GM19452 (cell line): ENCODE data around the gene RAB11FIP4.

Experiments
- ATAC-seq: cut with Tn5 transposase; IDR thresholded peaks from one replicate; pipeline ENCODE4 v1.9.1; 2021; ENCODE audit not compliant: unreplicated experiment

Gene RAB11FIP4

DNA sequence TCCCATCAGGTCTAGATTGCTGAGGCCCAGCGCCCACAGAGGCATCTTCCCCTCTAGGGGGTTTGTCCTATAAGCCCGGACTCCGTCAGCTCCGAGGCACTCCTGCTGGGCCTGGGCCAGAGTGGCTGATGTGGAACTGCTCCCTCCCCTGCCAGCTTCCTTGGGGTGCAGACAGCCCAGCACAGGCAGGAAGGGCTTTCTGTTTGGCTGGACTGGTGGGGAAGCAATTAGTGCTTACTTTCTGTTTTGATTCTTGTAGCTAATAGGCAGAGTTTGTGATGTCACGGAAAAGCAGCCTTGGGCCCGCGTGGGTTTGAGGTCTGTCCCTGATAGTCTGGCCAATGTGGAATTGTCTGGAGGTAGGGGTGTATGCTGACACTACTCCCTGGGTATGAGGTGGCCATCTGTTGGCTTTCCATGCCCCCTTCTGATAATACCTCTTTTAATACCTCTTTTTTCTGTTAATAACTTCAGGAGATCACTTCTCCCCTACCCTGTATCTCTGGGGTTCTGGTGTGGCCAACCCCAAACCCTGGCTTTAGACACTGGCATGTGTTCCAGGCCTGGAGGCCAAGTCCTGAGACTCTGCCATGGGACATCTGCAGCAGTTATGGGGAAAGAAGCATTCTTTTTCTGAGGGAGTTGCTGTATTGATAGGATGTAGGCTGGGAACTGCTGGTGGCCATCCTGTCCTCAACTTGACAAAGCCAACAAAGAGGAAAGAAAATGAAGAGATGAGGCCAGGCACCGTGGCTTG lies 190.9 kb downstream of the RAB11FIP4 start:
- no peak for ATAC-seq

DNA sequence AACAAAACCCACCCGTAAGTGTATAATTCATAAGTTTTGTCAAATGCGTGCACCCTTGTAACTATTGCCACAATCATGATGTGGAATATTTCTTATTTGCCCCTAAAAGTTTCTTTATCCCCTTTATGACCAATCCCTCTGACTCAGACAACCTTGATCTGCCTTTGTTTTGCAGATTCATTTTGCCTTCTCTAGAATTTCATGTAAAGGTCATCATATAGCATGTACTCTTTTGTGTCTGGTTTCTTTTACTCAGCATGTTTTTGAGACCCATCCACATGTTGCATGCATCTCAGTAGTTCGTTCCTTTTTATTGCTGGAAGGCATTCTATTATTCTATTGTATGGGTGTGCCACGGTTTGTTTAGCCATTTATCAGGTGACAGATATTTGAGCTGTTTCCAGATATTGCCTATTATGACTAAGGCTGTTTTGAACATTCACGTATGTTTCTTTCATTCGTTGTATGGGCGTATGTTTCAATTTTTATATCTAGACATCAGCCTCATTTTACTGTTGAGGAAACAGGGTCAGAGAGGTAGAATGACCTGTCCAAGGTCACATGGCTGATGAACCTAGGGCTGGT lies 192.4 kb downstream of the RAB11FIP4 start:
- no peak for ATAC-seq

GRCh38 chr17:31584438-31585279 lies 193.2 kb downstream of the RAB11FIP4 start:
- ATAC-seq: no peak

- ATAC-seq: no peak
Measured at GRCh38 chr17:31585280-31585630, 193.8 kb downstream of the RAB11FIP4 start.

DNA sequence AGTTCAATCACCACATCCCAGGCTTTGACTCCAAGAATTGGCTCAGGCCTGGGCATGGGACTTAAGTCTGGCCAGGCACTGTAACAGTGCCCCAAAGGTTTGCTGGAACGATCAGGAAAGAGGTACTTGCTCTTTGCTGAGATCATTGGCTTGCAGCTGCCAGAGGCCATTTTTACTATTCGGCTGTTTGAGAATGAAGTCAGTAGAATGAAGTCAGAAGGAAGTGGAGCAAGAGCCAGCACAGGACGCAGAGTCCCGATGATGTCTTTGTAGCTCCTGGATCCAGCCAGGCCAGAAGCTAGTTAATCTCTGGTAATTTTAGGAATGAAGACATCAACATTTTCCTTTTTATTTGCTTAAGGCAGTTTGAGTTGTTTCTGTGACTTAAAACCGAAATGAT lies 195.5 kb downstream of the RAB11FIP4 start:
- no peak for ATAC-seq

DNA sequence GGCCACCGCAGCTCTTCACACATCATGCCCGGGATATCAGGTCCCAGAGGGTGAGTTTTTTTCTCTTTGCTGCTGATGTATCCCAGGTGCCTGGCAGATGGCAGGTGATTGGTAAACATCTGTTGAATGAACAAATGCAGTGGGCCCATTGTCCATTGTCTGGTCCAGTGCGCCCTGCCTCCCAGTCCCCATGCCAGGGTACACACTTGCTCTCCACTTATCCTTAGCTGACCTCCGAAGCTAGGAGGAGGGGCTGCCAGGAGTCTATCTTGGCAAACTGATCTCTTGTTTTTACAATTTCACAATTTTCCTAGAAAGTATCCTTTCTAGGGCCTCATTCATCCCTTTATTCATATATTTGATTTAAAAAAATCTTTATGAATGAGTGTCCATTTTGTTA lies 196.0 kb downstream of the RAB11FIP4 start:
- ATAC-seq: no peak
